NT2/D1 (cell line): Measurements from ENCODE around the gene GOLPH3.

ENCODE experiments used
- DNase-seq: peaks from one replicate; pipeline ENCODE4 v3.0.0-alpha.2; 2011; ENCODE audit warnings: low read depth, low spot score
- H3K27me3 ChIP-seq: 2 replicates; pipeline ENCODE4 v1.6.0; 2011; ENCODE audit warnings: mild to moderate bottlenecking; ENCODE audit not compliant: insufficient read length, insufficient read depth
- H3K36me3 ChIP-seq: 2 replicates; pipeline ENCODE4 v1.6.1; 2011; ENCODE audit warnings: mild to moderate bottlenecking, low read length, mixed read lengths; ENCODE audit not compliant: insufficient read depth, insufficient read length
- H3K4me1 ChIP-seq: 2 replicates; pipeline ENCODE4 v1.5.1; 2011; ENCODE audit not compliant: insufficient read depth, insufficient read length
- H3K4me3 ChIP-seq: 2 replicates; pipeline ENCODE4 v1.5.1; 2011; ENCODE audit warnings: low read depth; ENCODE audit not compliant: insufficient read length
- H3K9ac ChIP-seq: 2 replicates; pipeline ENCODE4 v1.6.0; 2011; ENCODE audit warnings: low read depth; ENCODE audit not compliant: insufficient read length
- H3K9me3 ChIP-seq: 2 replicates; pipeline ENCODE4 v1.5.1; 2011; ENCODE audit warnings: mild to moderate bottlenecking, low read length; ENCODE audit not compliant: insufficient read depth
- SUZ12 ChIP-seq: IDR thresholded peaks from 2 replicates; pipeline ENCODE4 v1.6.1; 2011; ENCODE audit not compliant: insufficient read length, insufficient read depth; ENCODE audit errors: extremely low read depth
- YY1 ChIP-seq: IDR thresholded peaks from 2 replicates; pipeline ENCODE4 v1.6.1; 2011; ENCODE audit not compliant: insufficient read length, insufficient read depth
- ZNF274 ChIP-seq: IDR thresholded peaks from 2 replicates; pipeline ENCODE4 v1.6.1; 2011; ENCODE audit warnings: mild to moderate bottlenecking, low read depth, low read length

Gene GOLPH3

DNA sequence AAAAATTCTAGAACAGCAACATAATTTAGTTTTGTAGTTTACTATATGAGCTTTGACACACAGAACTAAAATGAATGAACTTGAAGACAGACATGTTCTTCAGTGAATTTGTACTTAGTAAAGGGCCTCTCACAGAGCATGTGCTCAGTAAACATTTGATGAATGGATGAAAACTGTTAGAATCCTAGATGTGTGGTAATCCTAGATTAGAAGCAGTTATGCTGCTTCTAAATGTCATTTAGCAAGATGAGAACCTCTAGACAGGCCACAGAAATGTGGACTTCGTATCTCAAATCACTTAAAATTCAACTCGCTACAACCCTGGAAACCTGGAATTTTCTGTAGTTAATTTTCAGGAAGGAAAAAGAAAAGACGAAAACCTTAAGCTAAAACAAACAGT is 8.5 kb downstream of the GOLPH3 start:
- Histone ChIP-seq H3K4me3 (no peak overlapping the region), H3K9ac (no peak overlapping the region), H3K36me3 (peaks cover 50% of the 10 kb centered on the region), H3K27me3 (no peaks in the 10 kb centered on the region), H3K9me3 (no peaks in the 10 kb centered on the region), H3K4me1 (no peaks in the 10 kb centered on the region)
- no peak for DNase-seq
- no peak for TF ChIP-seq ZNF274
- TF ChIP-seq YY1, result no peak
- TF ChIP-seq SUZ12, result no peak

DNA sequence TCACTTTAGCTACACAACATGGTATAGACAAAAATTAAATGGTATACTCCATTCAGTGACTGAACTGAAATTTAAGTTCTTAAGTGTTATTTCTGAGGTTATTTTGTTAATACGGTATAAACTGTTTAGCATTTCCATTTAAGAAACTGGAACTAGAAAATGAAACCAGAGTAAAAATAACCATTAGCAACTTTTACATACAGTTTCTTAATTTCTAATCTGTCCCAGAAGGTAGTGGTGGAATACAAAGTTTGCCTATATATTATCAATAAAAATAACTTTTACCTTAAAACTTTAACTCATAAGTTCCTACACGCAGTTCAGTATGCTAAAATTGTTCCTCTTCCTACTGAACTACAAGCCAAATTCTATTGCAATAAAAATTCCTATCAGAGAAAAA is 10.3 kb downstream of the GOLPH3 start:
- TF ChIP-seq SUZ12, result no peak
- TF ChIP-seq YY1, result no peak
- no peak for TF ChIP-seq ZNF274
- no peak for DNase-seq
- Histone ChIP-seq H3K4me1 (no peaks in the 10 kb centered on the region), H3K36me3 (peaks cover 40% of the 10 kb centered on the region), H3K27me3 (no peaks in the 10 kb centered on the region), H3K4me3 (no peak overlapping the region), H3K9me3 (no peaks in the 10 kb centered on the region), H3K9ac (no peak overlapping the region)

DNA sequence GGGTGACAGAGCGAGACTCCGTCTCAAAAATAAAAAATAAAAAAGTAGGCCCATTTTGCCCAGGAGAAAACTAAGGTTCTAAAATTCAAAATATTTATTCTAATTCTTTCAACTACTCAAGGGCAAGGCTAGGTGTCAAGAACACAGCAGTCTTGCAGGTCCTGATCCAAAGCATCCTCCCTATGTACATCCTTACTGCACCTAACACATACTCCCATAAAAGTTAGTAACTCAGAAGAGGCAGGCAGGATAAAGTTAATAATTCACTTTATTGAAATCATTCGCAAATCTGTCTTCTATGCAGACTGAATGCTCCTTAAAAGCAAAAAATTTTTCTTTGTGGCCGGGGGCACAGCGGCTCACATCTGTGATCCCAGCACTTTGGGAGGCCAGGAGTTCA is 11.1 kb downstream of the GOLPH3 start:
- TF ChIP-seq ZNF274, result no peak
- TF ChIP-seq YY1, result no peak
- no peak for TF ChIP-seq SUZ12
- no peak for DNase-seq
- Histone ChIP-seq H3K4me3 (no peak overlapping the region), H3K9me3 (no peaks in the 10 kb centered on the region), H3K9ac (no peak overlapping the region), H3K36me3 (peaks cover 33% of the 10 kb centered on the region), H3K27me3 (no peaks in the 10 kb centered on the region), H3K4me1 (no peaks in the 10 kb centered on the region)

DNA sequence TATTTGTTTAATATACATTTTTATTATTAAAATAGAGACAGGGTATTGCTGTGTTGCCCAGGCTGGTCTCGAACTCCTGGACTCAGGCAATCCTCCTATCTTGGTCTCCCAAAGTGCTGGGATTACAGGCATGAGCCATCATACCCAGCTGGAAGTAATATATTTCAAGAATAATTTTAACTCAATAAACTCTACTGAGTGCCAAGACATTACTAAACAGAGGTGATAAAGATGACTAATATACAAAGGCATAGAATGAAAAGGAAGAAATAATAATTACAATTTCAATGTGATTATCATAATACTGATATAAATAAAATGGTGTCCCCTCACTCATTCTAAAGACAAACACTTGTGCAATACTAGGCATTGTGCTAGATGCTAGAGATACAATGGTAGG is 13.9 kb downstream of the GOLPH3 start:
- no peaks in the 10 kb centered on the region for H3K9me3 ChIP-seq
- no peaks in the 10 kb centered on the region for H3K4me1 ChIP-seq
- no peak for DNase-seq
- no peak overlapping the region for H3K9ac ChIP-seq
- peaks cover 16% of the 10 kb centered on the region for H3K36me3 ChIP-seq
- no peaks in the 10 kb centered on the region for H3K27me3 ChIP-seq
- TF ChIP-seq ZNF274 (no peak), SUZ12 (no peak), YY1 (no peak)
- H3K4me3 ChIP-seq, result no peak overlapping the region

DNA sequence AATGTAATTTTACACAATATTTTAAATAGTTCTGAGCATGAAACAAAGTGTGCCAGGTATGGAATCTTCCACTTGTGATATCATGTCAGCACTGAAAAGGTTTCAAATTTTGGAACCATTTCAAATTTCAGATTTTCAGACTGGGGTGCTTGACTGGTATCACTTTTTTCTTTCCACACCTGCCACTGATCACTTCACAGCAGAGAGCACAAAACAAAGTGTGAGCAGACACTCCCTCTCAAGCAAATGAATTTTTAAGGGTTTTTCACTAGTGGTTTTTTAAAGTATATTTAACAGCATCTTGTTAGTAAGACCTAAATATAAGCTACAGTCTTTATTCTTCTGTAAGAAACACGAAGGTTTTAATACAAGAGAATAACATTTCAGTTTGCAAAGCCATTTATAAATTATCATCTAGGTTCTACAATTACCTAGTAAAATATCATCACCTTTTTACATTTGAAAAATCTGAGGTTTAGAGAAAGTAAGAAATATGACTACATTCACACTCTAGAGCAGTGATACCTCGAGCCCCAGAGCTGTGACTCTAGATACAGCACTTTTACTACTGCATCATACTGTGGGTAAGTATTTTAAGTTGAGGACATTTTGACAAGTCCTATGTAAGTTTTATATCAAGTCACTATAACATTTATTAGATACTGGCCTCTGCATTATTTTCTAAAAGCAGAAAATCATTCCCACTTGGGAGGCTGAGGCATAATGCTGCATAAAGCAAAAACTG is 14.6 kb downstream of the GOLPH3 start:
- no peak for DNase-seq
- TF ChIP-seq YY1 (no peak), ZNF274 (no peak), SUZ12 (no peak)
- Histone ChIP-seq H3K27me3 (no peaks in the 10 kb centered on the region), H3K36me3 (peaks cover 16% of the 10 kb centered on the region), H3K9me3 (no peaks in the 10 kb centered on the region), H3K4me1 (no peaks in the 10 kb centered on the region), H3K4me3 (no peak overlapping the region), H3K9ac (no peak overlapping the region)

DNA sequence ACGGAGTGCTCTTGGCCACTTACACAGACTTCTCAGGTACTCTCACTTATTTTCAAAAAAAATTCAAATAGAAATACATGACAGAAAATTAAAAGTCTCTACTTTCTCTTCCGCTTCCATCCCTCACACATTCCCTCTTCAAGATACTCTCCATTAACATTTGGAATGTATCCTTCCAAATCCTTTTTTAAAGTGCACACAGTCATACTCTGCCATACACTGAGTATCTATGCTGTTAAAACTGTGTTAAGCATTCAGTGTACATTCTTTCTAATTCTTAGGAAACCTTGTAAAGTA is 15.5 kb downstream of the GOLPH3 start:
- no peak for DNase-seq
- no peak overlapping the region for H3K4me3 ChIP-seq

DNA sequence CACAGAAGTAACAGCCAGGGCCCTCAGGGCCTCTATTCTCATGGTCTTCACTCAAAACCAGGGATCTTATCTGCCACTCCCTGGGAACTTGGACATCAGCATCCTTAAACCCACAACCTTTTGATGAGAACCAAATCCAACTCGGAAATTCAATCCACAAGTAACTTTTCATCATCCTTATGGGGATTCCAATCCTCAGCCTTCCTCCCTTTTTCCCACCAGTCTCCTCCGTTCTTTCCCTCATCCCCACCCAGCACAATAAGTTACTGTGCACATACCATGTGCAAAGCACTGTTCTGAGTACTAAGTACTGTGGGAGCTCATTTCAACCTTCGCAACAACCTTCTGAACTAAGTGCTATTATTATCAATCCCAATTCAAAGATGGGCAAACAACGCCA is 17.0 kb downstream of the GOLPH3 start:
- no peaks in the 10 kb centered on the region for H3K27me3 ChIP-seq
- H3K9ac ChIP-seq, result no peak overlapping the region
- H3K36me3 ChIP-seq, result peaks cover 16% of the 10 kb centered on the region

More for the DNA sequence above, 15.5 kb downstream of the GOLPH3 start:
- no peaks in the 10 kb centered on the region for H3K4me1 ChIP-seq
- H3K9me3 ChIP-seq, result no peaks in the 10 kb centered on the region
- no peaks in the 10 kb centered on the region for H3K27me3 ChIP-seq
- H3K36me3 ChIP-seq, result peaks cover 16% of the 10 kb centered on the region
- no peak overlapping the region for H3K9ac ChIP-seq
- TF ChIP-seq SUZ12 (no peak), ZNF274 (no peak), YY1 (no peak)

DNA sequence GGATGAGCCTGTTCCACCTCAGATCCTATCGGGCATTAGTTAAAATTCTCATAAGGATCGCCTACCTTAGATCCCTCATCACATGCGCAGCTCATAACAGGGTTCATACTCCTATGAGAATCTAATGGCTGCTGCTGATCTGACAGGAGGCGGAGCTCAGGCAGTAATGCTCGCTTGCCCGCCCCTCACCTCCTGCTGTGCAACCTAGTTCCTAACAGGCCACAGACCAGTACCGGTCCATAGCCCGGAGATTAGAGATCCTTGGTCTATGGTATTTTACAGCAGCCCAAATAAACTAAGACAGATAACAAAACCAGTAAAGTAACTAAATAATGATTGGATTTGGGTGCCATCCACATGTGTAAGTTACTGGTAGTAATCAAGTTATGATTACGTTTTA is 17.5 kb downstream of the GOLPH3 start:
- H3K9ac ChIP-seq, result no peak overlapping the region
- no peaks in the 10 kb centered on the region for H3K9me3 ChIP-seq
- no peak for DNase-seq
- TF ChIP-seq YY1 (no peak), ZNF274 (no peak), SUZ12 (no peak)
- no peaks in the 10 kb centered on the region for H3K4me1 ChIP-seq
- H3K27me3 ChIP-seq, result no peaks in the 10 kb centered on the region
- H3K36me3 ChIP-seq, result peaks cover 16% of the 10 kb centered on the region
- H3K4me3 ChIP-seq, result no peak overlapping the region

More for the DNA sequence above, 17.0 kb downstream of the GOLPH3 start:
- H3K4me3 ChIP-seq, result no peak overlapping the region
- H3K4me1 ChIP-seq, result no peaks in the 10 kb centered on the region
- TF ChIP-seq ZNF274, result no peak
- no peak for TF ChIP-seq SUZ12
- TF ChIP-seq YY1, result no peak
- H3K9me3 ChIP-seq, result no peaks in the 10 kb centered on the region
- DNase-seq, result no peak
